CD4-positive, alpha-beta T cell treated with Interleukin-2 at 100 ng/mL for 4 hours (primary cell): Measurements from ENCODE around the gene RAB11FIP4.

Source experiments
- DNase-seq: peaks from one replicate; pipeline ENCODE4 v3.0.0-alpha.2; 2020; ENCODE audit warnings: low spot score

The RAB11FIP4 gene

DNA sequence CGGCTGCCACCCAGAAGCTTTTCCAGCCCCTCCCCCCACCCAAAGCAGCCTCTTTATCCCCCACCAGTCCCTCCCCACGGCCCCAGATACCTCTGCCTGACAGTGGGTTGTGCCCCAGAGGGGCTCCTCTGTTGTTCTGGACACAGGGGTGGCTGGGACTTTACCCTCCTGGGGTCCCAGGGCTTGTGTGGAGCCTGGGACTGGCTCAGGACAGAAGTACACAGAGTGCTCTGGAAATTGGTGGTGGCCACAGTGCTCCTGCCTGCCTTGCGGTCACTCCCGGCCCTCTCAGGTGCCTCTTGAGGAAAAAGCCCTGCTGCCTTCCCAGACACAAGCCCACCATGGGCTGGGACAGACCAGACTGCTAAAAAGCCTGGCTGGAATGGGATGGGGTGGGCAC is 68.2 kb downstream of the RAB11FIP4 start:
- DNase-seq, result no peak

- DNase-seq, result no peak
Observed at GRCh38 chr17:31460226-31460721, 68.8 kb downstream of the RAB11FIP4 start.

DNA sequence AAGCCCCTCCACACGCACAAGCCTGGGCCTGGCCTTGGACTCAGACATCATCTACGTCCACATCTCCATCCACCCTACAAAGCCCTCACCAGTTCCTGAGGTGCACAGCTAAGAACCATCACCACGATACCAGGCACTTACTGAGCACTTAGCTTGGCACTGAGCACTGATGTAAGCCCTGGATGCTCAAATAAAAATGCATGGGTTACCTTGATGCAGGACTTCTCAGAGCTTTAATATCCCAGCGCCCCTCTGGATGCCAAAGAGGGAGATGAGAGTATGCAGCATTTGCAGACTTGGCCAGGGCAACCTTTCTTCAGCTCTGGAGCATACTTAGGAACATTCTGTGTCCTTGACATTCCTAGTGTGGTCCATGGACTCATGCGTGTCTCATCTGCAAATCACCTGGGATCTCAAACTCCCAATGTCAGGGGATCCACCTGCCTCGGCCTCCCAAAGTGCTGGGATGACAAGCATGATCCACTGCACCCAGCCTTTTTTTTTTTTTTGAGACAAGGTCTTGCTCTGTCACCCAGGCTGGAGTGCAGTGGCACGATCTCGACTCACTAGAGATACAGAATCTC is 69.8 kb downstream of the RAB11FIP4 start:
- no peak for DNase-seq

- no peak for DNase-seq
Observed at GRCh38 chr17:31462261-31462660, 70.8 kb downstream of the RAB11FIP4 start.

DNA sequence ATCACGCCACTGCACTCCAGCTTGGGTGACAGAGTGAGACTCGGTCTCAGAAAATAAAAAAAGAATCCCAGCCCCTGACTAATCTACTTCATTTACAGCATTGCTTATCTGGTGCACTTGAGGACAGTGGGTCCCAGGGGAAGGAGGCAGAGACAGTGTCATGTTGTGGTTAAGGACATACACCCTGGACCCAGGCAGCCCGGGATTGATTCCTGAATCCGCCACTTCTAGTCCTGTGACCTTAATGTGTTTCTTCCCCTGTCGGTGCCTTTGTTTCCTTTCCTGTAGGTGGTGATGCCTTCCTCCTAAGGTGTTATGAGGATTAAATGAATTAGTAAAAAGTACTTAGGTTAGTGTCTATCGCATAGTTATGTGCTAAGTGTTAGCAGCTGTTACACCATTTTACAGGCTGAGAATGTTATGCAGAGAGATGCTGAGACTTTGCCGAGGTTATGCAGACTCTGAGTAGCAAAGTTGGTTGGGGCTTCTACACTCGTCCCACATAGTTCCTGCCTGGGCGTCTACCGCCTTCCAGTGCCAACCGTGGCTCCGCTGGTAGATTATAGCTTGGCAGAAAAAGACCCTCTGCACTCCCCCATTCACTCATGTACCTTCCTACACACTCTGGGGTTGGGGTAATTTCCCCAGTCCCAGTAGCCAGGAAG is 74.8 kb downstream of the RAB11FIP4 start:
- no peak for DNase-seq

- no peak for DNase-seq
Observed at GRCh38 chr17:31467502-31468256, 76.2 kb downstream of the RAB11FIP4 start.

DNA sequence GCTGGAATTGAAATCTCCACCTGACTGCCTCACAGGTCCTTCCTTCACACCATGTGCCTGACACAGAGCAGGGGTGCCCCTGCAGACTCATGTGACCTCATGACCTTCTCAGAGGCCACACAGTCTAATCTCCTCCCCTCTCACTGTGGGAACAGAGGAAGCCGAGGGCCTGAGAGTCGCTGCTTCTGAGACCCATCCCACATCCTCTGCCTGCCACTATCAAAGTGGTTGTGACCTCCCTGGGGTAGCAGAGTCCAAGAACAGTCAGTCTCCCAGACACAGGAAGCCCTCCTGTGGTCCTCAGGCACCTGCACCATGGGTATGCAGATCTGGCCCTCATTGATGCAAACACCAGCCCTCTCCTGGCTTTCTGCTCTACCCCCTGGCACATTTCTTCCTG is 78.5 kb downstream of the RAB11FIP4 start:
- no peak for DNase-seq

GRCh38 chr17:31470592-31470991 is 79.1 kb downstream of the RAB11FIP4 start:
- no peak for DNase-seq

- no peak for DNase-seq
Observed at GRCh38 chr17:31472137-31472536, 80.7 kb downstream of the RAB11FIP4 start.

DNA sequence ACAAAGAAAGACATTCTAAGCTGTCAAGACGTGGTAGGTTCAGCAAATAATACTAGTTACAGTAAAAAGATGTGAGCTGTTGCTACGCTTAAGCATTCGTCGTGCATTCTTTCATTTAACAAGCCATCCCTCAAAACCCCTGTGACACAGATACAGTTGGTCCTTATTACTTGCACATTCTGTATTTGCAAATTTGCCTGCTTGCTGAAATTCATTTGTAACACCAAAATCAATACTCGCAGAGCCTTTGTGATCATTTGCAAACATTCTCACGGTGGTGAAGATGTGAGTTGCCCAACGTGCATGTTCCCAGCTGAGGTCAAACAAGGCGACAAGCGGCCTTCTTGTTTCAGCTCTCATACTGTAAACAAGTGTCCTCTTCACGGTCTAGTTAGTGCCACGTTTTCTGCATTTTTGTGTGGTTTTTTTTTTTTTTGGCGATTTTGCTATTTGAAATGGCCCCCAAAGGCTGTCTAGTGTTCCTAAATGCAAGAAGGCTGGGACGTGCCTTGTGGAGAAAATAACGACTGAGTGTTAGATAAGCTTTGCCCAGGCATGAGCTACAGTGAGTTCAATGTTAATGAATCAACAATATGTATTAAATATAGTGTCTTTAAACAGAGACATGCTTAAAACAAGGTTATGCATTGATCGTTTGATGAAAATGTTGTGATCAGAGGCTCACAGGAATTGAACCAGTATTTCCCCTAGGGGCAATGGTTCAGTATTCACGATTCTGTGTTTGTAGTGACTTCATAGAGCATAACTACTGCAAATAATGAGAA is 84.1 kb downstream of the RAB11FIP4 start:
- DNase-seq, result no peak

GRCh38 chr17:31476525-31477416 is 85.3 kb downstream of the RAB11FIP4 start:
- no peak for DNase-seq

DNA sequence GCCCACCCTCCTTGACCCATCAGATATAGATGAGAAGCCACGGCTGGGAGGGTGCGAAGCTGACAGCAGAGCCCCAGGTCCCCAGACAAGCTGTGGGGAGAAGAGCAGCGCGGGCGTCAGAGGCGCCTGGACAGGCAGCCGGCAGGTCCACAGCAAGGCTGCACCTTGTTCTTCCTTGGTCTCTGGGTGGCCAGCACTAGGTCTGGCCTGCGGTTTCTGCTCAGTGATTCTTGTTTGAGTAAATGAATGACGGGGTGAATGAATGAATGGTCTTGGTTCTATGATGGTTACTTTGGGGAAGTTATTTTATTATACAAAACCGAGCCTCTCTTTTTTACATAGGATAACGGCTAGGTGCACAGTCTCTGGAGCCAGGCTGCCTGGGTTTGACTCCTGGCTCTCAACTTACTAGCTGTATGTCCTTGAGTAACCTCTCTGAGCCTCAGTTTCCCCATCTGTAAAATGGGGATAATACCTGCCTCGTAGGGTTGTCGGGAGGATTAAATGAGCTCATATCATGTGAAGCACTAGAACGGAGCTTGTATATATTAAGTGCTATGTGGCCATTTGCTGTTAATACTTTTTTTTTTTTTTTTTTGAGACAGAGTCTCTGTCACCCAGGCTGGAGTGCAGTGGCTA is 86.1 kb downstream of the RAB11FIP4 start:
- no peak for DNase-seq

- DNase-seq, result no peak
Observed at GRCh38 chr17:31479062-31479408, 87.6 kb downstream of the RAB11FIP4 start.

- DNase-seq, result no peak
Observed at GRCh38 chr17:31479524-31479923, 88.0 kb downstream of the RAB11FIP4 start.

- no peak for DNase-seq
Observed at GRCh38 chr17:31480067-31480466, 88.6 kb downstream of the RAB11FIP4 start.

DNA sequence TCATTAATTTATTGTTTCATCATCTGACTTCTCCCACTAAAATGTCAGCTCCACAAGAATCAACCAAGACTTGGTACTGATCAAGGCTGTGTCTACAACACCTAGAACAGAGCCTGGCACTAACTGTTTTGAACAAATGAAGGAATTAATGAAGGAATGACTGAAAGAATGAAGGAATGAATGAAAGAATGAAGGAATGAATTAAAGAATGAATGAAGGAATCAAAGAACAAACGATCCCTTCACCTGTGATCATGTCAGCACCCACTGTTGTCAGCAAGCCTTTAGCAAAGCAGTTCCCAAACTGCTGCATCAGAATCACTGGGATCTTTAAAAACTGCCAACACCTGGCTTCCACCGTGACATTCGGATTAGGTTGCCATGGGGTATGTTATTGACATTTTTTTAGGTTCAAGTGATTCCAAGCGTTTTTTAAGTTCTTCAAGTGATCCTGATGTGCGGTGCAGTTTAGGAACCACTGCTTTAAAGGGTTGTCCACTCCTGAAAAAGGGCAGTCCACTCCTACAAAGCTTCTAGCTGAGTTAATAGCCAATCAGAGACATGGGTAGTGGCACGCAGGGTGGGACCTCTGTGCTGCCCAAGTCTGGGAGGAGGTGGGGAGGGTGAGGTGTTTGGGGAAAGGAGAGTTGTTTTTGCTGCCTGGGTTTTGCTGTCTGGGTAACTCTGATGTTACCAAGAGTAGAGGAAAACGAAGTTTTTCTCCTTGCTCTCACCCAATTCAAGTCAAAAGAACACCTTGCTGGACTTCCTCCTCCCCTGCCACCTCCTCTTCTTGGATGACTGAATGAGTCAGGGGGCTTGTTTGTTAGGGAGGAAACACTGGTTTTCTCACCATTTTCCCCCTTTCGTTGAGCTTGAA is 89.7 kb downstream of the RAB11FIP4 start:
- no peak for DNase-seq

DNA sequence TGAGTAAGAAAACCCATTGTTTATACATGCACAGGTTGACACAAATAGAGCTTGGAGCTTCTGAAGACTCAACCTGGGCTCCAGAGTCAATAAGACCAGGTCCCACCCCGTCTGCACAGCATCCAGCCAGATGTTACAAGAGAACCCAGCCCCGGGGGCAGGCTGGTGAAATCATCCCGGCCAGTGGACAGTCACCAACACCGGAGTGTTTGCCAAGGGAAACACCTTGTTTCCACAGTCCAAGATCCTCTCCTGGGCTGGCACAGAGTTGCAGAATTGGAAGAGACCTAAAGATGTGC is 90.3 kb downstream of the RAB11FIP4 start:
- no peak for DNase-seq

DNA sequence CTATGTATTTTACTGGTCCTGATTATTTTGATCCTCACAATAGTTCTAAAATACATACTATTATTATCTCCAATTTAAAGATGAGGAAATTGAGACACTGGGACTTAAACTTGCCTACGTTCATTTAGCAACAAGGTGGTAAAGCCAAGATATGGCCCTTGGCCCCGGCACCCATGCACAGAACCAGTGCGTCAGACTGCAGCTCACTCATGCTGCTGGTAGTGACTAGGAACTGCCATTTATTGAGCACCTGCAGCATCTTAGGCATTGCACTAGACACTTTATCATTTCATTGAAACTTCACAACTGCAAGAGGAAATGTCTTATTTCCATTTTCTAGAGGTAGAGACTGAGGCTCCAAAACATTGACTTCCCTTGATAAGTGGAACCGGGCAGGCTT is 93.3 kb downstream of the RAB11FIP4 start:
- DNase-seq, result no peak

DNA sequence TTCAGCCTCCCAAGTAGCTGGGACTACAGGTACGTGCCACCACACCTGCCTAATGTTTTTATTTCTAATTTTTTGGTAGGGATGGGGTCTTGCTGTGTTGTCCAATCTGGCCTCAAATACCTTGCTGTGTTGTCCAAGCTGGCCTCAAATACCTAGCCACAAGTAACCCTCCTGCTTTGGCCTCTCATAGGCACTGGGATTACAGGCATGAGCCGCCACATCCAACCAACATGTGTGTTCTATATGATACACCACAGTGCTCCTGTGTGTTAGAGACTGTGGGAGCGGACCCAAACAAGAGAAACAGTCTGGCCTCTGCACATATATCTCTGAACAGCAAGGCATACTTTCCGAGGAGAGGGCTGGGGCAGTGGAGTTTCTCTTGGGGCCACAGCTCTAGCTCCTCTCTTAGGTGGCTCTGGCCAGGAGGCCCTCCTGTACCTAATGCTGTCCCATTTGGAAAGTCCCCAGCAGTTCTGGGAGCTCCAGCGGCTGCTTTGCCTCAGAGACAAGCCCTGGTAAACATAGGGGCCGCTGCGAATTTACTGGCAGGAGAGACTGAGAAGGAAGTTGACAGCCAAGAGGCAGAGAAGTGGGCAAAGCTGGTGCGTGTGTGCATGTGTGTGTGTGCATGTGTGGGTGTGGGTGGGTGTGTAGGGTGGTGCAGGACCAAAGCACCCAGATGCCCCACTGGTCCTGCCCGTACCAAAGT is 95.0 kb downstream of the RAB11FIP4 start:
- no peak for DNase-seq
